Panc1 (cell line): Measurements from ENCODE around the gene STPG3. TPM values are rescaled to one million over a fixed set of nuclear protein-coding genes. Genes with fewer than 3 reads are reported as not detected.

Source experiments
- ATAC-seq: fragments of 200-7000 bp; cut with Tn5 transposase; 2 replicates; pipeline ENCODE4 v1.9.1; 2020; ENCODE audit warnings: mild to moderate bottlenecking, moderate library complexity
- BruUV-seq: library from RNA; stranded (reverse); fragments of 400-500 nt; replicated peaks from 2 replicates; lab custom pipeline; 2021; lab: Mats Ljungman, UMichigan
- CTCF ChIA-PET: fragments of 300-600 bp; sonication (Branson Sonifier 250); formaldehyde crosslinking; loops from one replicate; lab custom pipeline; 2022; ENCODE audit warnings: antibody characterized with exemption; lab: Charles Lee
- POLR2A ChIA-PET: fragments of 300-600 bp; sonication (Branson Sonifier 250); formaldehyde crosslinking; loops from one replicate; lab custom pipeline; 2022; ENCODE audit warnings: antibody characterized with exemption; lab: Charles Lee
- DNase-seq: peaks from one replicate; pipeline ENCODE4 v3.0.0-alpha.2; 2010; ENCODE audit warnings: low read depth, low spot score
- H3K27ac ChIP-seq: 2 replicates; pipeline ENCODE4 v1.5.1; 2011; ENCODE audit warnings: mild to moderate bottlenecking, low read length, inconsistent platforms
- H3K27me3 ChIP-seq: fragments of 200-500 bp; sonication (Bioruptor generic); 2 replicates; pipeline ENCODE4 v1.6.0; 2014; ENCODE audit warnings: low read length, inconsistent platforms; ENCODE audit not compliant: control insufficient read depth, insufficient read depth
- H3K36me3 ChIP-seq: fragments of 200-500 bp; sonication (Bioruptor generic); 2 replicates; pipeline ENCODE4 v1.5.1; 2014; ENCODE audit warnings: inconsistent platforms, mild to moderate bottlenecking, low read length, moderate library complexity; ENCODE audit not compliant: control insufficient read depth, insufficient read depth
- H3K4me1 ChIP-seq: 2 replicates; pipeline ENCODE4 v1.5.1; 2011; ENCODE audit warnings: inconsistent platforms, mild to moderate bottlenecking, low read length, moderate library complexity; ENCODE audit not compliant: control insufficient read depth, insufficient read depth
- H3K4me3 ChIP-seq, 2 experiments: 2 replicates each; pipeline ENCODE4 v1.5.1; 2011 to 2012; ENCODE audit warnings: low read depth in 2 of 2, low read length in 2 of 2, mild to moderate bottlenecking in 2 of 2, inconsistent platforms in 1 of 2, moderate library complexity in 1 of 2
- H3K9me3 ChIP-seq: fragments of 200-500 bp; sonication (Bioruptor generic); 2 replicates; pipeline ENCODE4 v1.5.1; 2014; ENCODE audit warnings: low read depth, mild to moderate bottlenecking, inconsistent platforms, low read length, moderate library complexity; ENCODE audit not compliant: control insufficient read depth, insufficient read depth
- CTCF ChIP-seq: fragments of 450-650 bp; IDR thresholded peaks from 2 replicates; pipeline ENCODE4 v1.5.1; 2017; ENCODE audit warnings: mild to moderate bottlenecking
- POLR2AphosphoS5 ChIP-seq: IDR thresholded peaks from 2 replicates; pipeline ENCODE4 v1.6.1; 2012; ENCODE audit warnings: mild to moderate bottlenecking, low read depth, low read length, moderate library complexity
- REST ChIP-seq, 2 experiments: IDR thresholded peaks; 2 replicates each; pipeline ENCODE4 v1.6.1; 2011 to 2012; ENCODE audit warnings: low read depth in 2 of 2, control low read depth in 1 of 2, low read length in 1 of 2, mild to moderate bottlenecking in 1 of 2, moderate library complexity in 1 of 2; ENCODE audit not compliant: insufficient read depth in 1 of 2
- SIN3A ChIP-seq: IDR thresholded peaks from 2 replicates; pipeline ENCODE4 v1.6.1; 2012; ENCODE audit warnings: low read depth, mild to moderate bottlenecking, low read length, moderate library complexity, borderline replicate concordance; ENCODE audit not compliant: insufficient read depth
- TCF7L2 ChIP-seq: IDR thresholded peaks from 2 replicates; pipeline ENCODE4 v1.6.1; 2011; ENCODE audit warnings: mild to moderate bottlenecking, low read depth, low read length, inconsistent platforms
- in situ Hi-C: cut with HindIII; loops from 2 replicates; pipeline ENCODE4 v1.10.0; 2016; ENCODE audit warnings: low sequenced_read_pairs, low pct_unique_long_range_greater_than_20kb
- intact Hi-C: fragments of 100-400 bp; cut with micrococcal nuclease; formaldehyde crosslinking; loops from one replicate; pipeline ENCODE4 v1.10.0; 2022; ENCODE audit not compliant: unreplicated experiment
- total RNA-seq: library from RNA; stranded (reverse); gene quantifications from one replicate; pipeline ENCODE4 v1.2.1, GENCODE V29; 2021; ENCODE audit not compliant: unreplicated experiment

The STPG3 gene
- total RNA-seq, 1 experiment from 2014 or later = 0.26 TPM

GRCh38 chr9:137262909-137263285 is 11.8 kb downstream of the STPG3 start:
- TF ChIP-seq POLR2AphosphoS5 = no peak
- TF ChIP-seq REST (IDR thresholded peaks at IDR 0.05; ENCODE audit: insufficient read depth in 1 of 2, low read depth in 2 of 2, low read length in 1 of 2) = no peak
- no peak for TF ChIP-seq CTCF
- TF ChIP-seq SIN3A = no peak
- no peak for TF ChIP-seq TCF7L2
- intact Hi-C loops (no loop called here), in situ Hi-C loops (no loop called here)
- BruUV-seq = no TSS peak
- Histone ChIP-seq H3K27me3 (no peaks in the 10 kb centered on the region), H3K36me3 (0 out of 2 replicates have a peak, but pooled peaks cover 3% of the 10 kb centered on the region), H3K27ac (no peak overlapping the region), H3K4me3 (no peak overlapping the region), H3K4me1 (no peaks in the 10 kb centered on the region), H3K9me3 (no peaks in the 10 kb centered on the region)
- DNase-seq (no peak), ATAC-seq (no peak)
- POLR2A ChIA-PET = no interaction called here
- CTCF ChIA-PET = no interaction called here

- Histone ChIP-seq H3K4me1 (no peaks in the 10 kb centered on the region), H3K27ac (no peak overlapping the region), H3K27me3 (no peaks in the 10 kb centered on the region), H3K36me3 (0 out of 2 replicates have a peak, but pooled peaks cover 3% of the 10 kb centered on the region), H3K4me3 (no peak overlapping the region), H3K9me3 (no peaks in the 10 kb centered on the region)
- CTCF ChIA-PET = no interaction called here
- BruUV-seq = no TSS peak
- in situ Hi-C loops = no loop called here
- ATAC-seq (no peak), DNase-seq (no peak)
- POLR2A ChIA-PET = no interaction called here
- TF ChIP-seq CTCF = no peak
- TF ChIP-seq REST (IDR thresholded peaks at IDR 0.05; ENCODE audit: insufficient read depth in 1 of 2, low read depth in 2 of 2, low read length in 1 of 2) = no peak
- no peak for TF ChIP-seq SIN3A
- no peak for TF ChIP-seq TCF7L2
- TF ChIP-seq POLR2AphosphoS5 = no peak
- intact Hi-C loops = no loop called here
These were observed 12.4 kb downstream of the STPG3 start for GRCh38 chr9:137263506-137263905.
